ENCODE measurements around the gene BCAS4.
"Not testable (repeated sequence)": the region's sequence is repeated elsewhere in the genome, so short reads cannot be mapped to it uniquely, and the experiment has no call there.

BCAS4 gene

GRCh38 chr20:50799176-50799889 is 4.5 kb downstream of the BCAS4 start:
- no peak for DNase-seq (ENCODE audit: low spot score)

- DNase-seq (ENCODE audit: low spot score): no peak
These were observed 5.2 kb downstream of the BCAS4 start for GRCh38 chr20:50799890-50800550.

- not testable (repeated sequence) for DNase-seq (ENCODE audit: low spot score)
These were observed 6.3 kb downstream of the BCAS4 start for GRCh38 chr20:50800986-50801746.

- DNase-seq (ENCODE audit: low spot score): no peak
These were observed 6.9 kb downstream of the BCAS4 start for GRCh38 chr20:50801747-50802125.

- no peak for DNase-seq (ENCODE audit: low spot score)
These were observed 7.4 kb downstream of the BCAS4 start for GRCh38 chr20:50802289-50802688.

- no peak for DNase-seq (ENCODE audit: low spot score)
These were observed 9.8 kb downstream of the BCAS4 start for GRCh38 chr20:50804437-50805348.

- DNase-seq (ENCODE audit: low spot score): no peak
These were observed 10.5 kb downstream of the BCAS4 start for GRCh38 chr20:50805349-50805684.

GRCh38 chr20:50806126-50806768 is 11.4 kb downstream of the BCAS4 start:
- DNase-seq (ENCODE audit: low spot score): no peak

- no peak for DNase-seq (ENCODE audit: low spot score)
These were observed 15.2 kb downstream of the BCAS4 start for GRCh38 chr20:50810063-50810462.

GRCh38 chr20:50810842-50811241 is 16.0 kb downstream of the BCAS4 start:
- DNase-seq (ENCODE audit: low spot score): no peak

- no peak for DNase-seq (ENCODE audit: low spot score)
These were observed 18.3 kb downstream of the BCAS4 start for GRCh38 chr20:50813101-50813643.

- no peak for DNase-seq (ENCODE audit: low spot score)
These were observed 18.9 kb downstream of the BCAS4 start for GRCh38 chr20:50813801-50814200.

- DNase-seq (ENCODE audit: low spot score): no peak
These were observed 19.7 kb downstream of the BCAS4 start for GRCh38 chr20:50814438-50815161.

- no peak for DNase-seq (ENCODE audit: low spot score)
These were observed 20.5 kb downstream of the BCAS4 start for GRCh38 chr20:50815162-50815989.

- no peak for DNase-seq (ENCODE audit: low spot score)
These were observed 22.9 kb downstream of the BCAS4 start for GRCh38 chr20:50817776-50818172.

- no peak for DNase-seq (ENCODE audit: low spot score)
These were observed 24.5 kb downstream of the BCAS4 start for GRCh38 chr20:50819349-50819748.

GRCh38 chr20:50820515-50821256 is 25.8 kb downstream of the BCAS4 start:
- no peak for DNase-seq (ENCODE audit: low spot score)

- no peak for DNase-seq (ENCODE audit: low spot score)
These were observed 26.5 kb downstream of the BCAS4 start for GRCh38 chr20:50821257-50821921.
